Kidney (tissue), 14 donors: ENCODE measurements around the gene AGBL4. TPM values are rescaled to one million over a fixed set of nuclear protein-coding genes. Genes with fewer than 3 reads are reported as not detected.

Experiments
- DNase-seq, 5 donors: peaks; one replicate each; pipeline ENCODE4 v3.0.0-alpha.2; 2013 to 2020
- FAIRE-seq: peaks from 2 replicates; lab custom pipeline; 2012; peaks lifted over from hg19 to GRCh38; lab: Jason Lieb, UNC
- H3K27ac ChIP-seq, 2 donors: one replicate each; pipeline ENCODE4 v1.7.0; 2013; ENCODE audit warnings: low read depth in 2 of 2, low read length in 2 of 2, inconsistent platforms in 1 of 2
- H3K27me3 ChIP-seq: one replicate; pipeline ENCODE4 v1.7.1; 2013; ENCODE audit warnings: low read length, inconsistent platforms; ENCODE audit not compliant: control insufficient read depth, insufficient read depth
- H3K36me3 ChIP-seq, 3 donors: one replicate each; pipeline versions ENCODE4 v1.7.0 to v1.7.1; 2013; ENCODE audit warnings: low read length in 3 of 3, control low read depth in 1 of 3, inconsistent platforms in 1 of 3; ENCODE audit not compliant: insufficient read depth in 3 of 3, control insufficient read depth in 2 of 3
- H3K4me1 ChIP-seq, 3 donors: one replicate each; pipeline versions ENCODE4 v1.7.0 to v1.7.1; 2013; ENCODE audit warnings: low read length in 3 of 3, inconsistent platforms in 1 of 3, low read depth in 1 of 3; ENCODE audit not compliant: control insufficient read depth in 2 of 3, insufficient read depth in 2 of 3
- H3K4me3 ChIP-seq, 3 donors: one replicate each; pipeline versions ENCODE4 v1.7.0 to v1.8.1; 2013; ENCODE audit warnings: low read length in 3 of 3, control low read depth in 1 of 3, inconsistent platforms in 1 of 3
- H3K9ac ChIP-seq, 3 donors: one replicate each; pipeline versions ENCODE4 v1.7.0 to v1.7.1; 2013; ENCODE audit warnings: low read length in 3 of 3, control low read depth in 1 of 3, inconsistent platforms in 1 of 3
- H3K9me3 ChIP-seq, 3 donors: one replicate each; pipeline versions ENCODE4 v1.7.0 to v1.7.1; 2013; ENCODE audit warnings: low read length in 3 of 3, control low read depth in 1 of 3, inconsistent platforms in 1 of 3; ENCODE audit not compliant: control insufficient read depth in 2 of 3, insufficient read depth in 1 of 3
- intact Hi-C: fragments of 100-400 bp; cut with DNase I; formaldehyde crosslinking; loops from one replicate; pipeline ENCODE4 v1.11.1; 2022
- polyA plus RNA-seq: library from polyadenylated mRNA; stranded (reverse); fragments of 350-450 nt; fragmentation: Illumina TruSeq; extraction: RNeasy Lipid Tissue Mini Kit (QIAGEN cat#74804); gene quantifications from one replicate; pipeline ENCODE4 v1.2.3, GENCODE V29; 2014; ENCODE audit warnings: low read depth, low replicate concordance; ENCODE audit not compliant: insufficient read depth
- total RNA-seq: library from RNA; stranded (reverse); fragmentation: NEBNext Ultra II Directional; extraction: Animal tissue kit (Norgen Biotek cat#: 25700); gene quantifications from one replicate; pipeline ENCODE4 v1.2.1, GENCODE V29; 2021
- TF ChIP-seq, protein P1 (sequence below): IDR thresholded peaks from 3 replicates; pipeline ENCODE4 v1.5.1; 2012; ENCODE audit warnings: mild to moderate bottlenecking, moderate library complexity, borderline replicate concordance; ENCODE audit not compliant: insufficient read depth; ENCODE audit errors: extremely low read depth
- donor health status: control.
- donor health status: control.
- donor health status: control.
- donor health status: control.
- donor health status: control.
- donor health status: DM: yes; HTN: yes; CAD: no.
- donor health status: Normal renal cell carcinoma (clear cell type).

AGBL4 gene
- total and polyA plus RNA-seq, 2 donors from 2014 or later, result 1.5 to 2.7 TPM

- Histone ChIP-seq H3K27me3 (no peaks in the 10 kb centered on the region), H3K4me3 (no peak overlapping the region), H3K9ac (no peak overlapping the region), H3K9me3 (no peaks in the 10 kb centered on the region), H3K36me3 (no peaks in the 10 kb centered on the region), H3K27ac (no peak overlapping the region), H3K4me1 (no peaks in the 10 kb centered on the region)
- TF ChIP-seq, protein P1, sequence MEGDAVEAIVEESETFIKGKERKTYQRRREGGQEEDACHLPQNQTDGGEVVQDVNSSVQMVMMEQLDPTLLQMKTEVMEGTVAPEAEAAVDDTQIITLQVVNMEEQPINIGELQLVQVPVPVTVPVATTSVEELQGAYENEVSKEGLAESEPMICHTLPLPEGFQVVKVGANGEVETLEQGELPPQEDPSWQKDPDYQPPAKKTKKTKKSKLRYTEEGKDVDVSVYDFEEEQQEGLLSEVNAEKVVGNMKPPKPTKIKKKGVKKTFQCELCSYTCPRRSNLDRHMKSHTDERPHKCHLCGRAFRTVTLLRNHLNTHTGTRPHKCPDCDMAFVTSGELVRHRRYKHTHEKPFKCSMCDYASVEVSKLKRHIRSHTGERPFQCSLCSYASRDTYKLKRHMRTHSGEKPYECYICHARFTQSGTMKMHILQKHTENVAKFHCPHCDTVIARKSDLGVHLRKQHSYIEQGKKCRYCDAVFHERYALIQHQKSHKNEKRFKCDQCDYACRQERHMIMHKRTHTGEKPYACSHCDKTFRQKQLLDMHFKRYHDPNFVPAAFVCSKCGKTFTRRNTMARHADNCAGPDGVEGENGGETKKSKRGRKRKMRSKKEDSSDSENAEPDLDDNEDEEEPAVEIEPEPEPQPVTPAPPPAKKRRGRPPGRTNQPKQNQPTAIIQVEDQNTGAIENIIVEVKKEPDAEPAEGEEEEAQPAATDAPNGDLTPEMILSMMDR, result no peak
- intact Hi-C loops, result no loop called here
- FAIRE-seq (no peak), DNase-seq (no peak)
These were observed 1046.5 kb downstream of the AGBL4 start for GRCh38 chr1:48977273-48977672.

GRCh38 chr1:48969971-48970370, 1053.8 kb downstream of the AGBL4 start:
- TF ChIP-seq, protein P1, result no peak
- Histone ChIP-seq H3K9me3 (no peaks in the 10 kb centered on the region), H3K36me3 (no peaks in the 10 kb centered on the region), H3K4me3 (no peak overlapping the region), H3K27me3 (no peaks in the 10 kb centered on the region), H3K9ac (no peak overlapping the region), H3K27ac (no peak overlapping the region), H3K4me1 (no peaks in the 10 kb centered on the region)
- no peak for FAIRE-seq
- DNase-seq, result peak in 2 of 5 donors; percentile 25 to 29
- intact Hi-C loops, result no loop called here

GRCh38 chr1:48967318-48967717, 1056.4 kb downstream of the AGBL4 start:
- Histone ChIP-seq H3K27ac (no peak overlapping the region), H3K27me3 (no peaks in the 10 kb centered on the region), H3K4me3 (no peak overlapping the region), H3K4me1 (no peaks in the 10 kb centered on the region), H3K9me3 (no peaks in the 10 kb centered on the region), H3K9ac (no peak overlapping the region), H3K36me3 (no peaks in the 10 kb centered on the region)
- no peak for DNase-seq
- TF ChIP-seq, protein P1, result no peak
- FAIRE-seq, result no peak
- intact Hi-C loops, result no loop called here

DNA sequence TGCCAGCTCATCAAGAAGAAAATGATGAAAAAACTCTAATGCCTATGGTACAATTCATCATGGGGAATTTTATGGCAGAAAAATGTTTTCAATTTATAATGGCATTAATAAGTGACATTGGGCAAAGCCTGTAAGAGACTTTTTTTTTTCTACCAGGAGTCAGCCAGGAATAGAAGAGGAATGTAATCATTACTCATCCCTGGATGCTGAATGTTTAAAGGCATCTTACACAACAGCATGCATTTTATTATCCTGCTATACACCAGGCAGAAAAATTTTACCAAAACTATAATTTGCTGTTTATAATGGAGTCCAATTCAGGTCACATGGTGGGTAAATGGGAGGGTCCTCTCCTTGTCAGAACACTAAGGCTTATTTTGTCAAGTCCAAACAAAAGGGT, 1057.2 kb downstream of the AGBL4 start:
- TF ChIP-seq, protein P1, result no peak
- DNase-seq, result no peak
- Histone ChIP-seq H3K36me3 (no peaks in the 10 kb centered on the region), H3K9me3 (no peaks in the 10 kb centered on the region), H3K4me3 (no peak overlapping the region), H3K4me1 (no peaks in the 10 kb centered on the region), H3K27ac (no peak overlapping the region), H3K27me3 (no peaks in the 10 kb centered on the region), H3K9ac (no peak overlapping the region)
- intact Hi-C loops, result no loop called here
- no peak for FAIRE-seq
